ENCODE results near the gene CNPY1.

Gene CNPY1

DNA sequence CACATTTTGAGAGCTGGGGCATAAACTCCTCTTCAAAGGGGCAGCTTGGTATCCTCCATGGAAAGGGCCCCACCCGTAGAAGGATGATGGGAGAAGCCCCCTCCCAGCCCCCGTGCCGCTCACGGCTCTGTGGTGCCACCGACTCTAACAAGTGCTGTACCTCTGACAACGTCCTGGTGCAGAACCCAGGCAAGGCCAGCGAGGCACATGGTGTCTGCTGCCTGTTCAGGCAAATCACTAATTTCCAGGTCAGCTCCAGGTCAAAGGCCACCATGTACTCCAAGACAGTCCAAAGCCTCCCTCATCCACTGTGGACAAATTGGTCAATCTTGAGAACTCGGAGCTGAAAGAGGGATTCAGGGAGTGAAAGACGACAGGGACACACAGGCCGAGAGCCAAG, 11.4 kb upstream of the CNPY1 start:
- DNase-seq: no peak

DNA sequence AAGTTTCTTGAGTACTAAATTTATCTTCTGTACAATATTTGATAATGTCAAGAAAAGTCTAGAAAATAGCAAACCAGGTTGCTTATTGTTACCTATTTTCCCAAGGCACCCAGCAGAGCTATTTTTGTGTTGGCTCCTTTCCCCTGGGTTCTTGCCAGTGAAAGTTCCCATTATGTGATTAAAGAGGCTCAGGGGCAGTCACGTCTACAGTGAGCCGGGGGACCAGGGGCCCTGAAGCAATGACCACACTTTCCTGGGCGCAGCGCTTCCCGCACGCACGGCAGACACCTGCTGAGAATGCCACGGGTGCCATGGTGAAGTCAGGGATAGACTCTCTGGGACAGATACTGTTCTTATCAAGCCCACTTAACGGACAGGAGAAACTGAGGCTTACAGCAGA, 10.4 kb upstream of the CNPY1 start:
- DNase-seq: no peak

DNA sequence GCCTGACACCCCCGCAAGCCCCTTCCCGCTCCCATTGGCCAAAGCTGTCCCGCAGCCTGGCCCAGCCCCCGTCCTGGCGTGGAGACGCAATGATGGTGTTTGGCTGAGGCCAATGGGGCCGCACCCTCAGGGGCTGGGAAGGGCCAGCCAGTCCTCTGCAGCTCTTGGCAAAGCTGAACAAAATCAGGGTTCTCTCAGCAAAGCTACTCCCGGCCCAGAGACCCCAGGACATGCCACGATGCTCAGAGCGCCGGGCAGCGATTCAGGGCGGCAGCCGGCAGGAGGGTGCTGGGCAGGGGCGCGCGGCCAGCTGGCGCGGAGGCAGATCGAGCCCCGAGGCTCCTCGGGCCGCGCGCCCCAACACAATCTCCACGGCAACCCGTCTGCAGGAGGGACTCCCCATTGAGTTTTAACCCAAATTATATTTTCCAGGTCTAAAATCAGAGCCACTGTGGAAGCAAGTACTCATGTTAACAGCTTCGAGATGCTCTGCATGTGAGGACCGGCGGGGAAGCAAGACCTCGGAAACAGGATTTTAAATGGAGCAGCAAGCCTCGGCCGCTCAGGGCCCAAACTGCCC, 8.8 kb upstream of the CNPY1 start:
- no peak for DNase-seq

DNA sequence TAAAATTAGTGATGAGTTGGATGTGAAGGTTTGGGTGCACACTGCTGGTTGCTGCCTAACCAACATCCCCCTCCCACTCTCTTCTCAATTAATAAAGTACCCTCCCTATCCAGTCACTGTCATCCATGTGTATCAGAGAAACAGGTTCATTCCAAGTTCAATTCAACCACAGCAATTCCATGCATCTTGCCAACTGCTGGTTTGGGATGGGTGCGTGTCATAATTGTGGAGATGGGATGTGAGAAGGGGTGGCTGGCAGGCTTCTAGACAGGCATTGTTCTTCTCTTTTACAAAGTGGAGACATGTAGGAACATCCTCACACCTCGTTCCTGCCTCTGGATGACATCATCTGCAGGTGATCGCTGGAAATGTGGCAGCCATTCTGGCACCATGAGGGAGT, 7.5 kb upstream of the CNPY1 start:
- no peak for DNase-seq

DNA sequence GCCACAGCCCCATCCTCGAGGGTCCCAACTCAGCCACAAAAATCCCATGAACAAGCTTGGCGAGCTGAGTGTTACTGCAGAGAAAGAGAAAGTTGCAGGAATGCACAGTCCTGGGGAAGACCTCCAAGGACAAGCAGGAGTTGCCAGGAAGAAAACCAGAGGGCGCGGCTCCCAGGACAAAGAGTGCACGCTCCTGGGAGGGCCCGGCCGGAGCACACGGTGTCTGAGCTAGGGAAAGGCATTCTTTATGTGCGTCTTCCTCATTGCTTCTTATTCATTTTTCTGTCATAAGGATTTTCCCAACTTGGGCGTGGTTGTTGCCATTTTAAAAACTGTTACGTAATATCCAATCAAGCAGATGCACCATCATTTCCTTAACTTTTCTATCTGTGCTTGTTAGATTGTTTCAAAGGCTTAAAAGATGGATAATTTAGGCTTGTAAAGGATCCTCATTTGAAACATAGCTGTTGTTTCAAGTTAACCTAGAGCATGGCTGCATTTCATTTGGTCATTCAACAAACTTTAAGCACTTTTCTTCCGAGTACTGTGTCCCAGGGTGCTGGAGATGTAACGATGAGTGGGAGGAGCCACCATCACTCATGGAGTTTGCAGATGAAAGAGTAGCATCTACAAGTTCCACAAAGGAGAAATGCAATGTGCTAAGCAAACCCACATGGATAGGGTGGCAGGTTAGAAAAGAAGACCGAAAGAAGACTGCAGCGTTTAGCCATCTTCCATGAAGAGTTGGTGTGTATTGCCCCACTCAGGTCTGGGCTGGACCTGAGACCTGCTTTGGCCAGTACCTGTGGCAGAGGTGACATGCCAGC, 5.6 kb upstream of the CNPY1 start:
- no peak for DNase-seq

DNA sequence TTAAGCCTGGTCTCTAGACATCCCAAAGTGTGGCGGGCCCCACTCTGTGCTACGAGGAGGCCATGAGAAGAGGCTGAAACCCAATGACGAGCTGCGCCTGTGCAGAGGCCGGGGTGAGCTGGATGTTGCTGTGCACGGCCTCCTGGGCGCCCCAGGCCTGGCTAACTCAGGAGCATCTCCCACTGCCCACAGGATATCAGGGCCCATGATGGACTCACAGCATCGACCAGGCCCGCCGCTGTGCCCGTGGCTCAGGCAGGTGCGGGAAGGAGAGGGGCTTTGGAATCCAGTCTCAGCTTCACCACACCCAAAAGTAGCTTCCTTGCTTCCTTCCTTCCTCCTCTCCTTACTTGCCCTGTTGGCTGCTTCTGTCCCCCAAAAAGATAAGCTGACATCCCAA, 4.6 kb upstream of the CNPY1 start:
- DNase-seq: no peak

DNA sequence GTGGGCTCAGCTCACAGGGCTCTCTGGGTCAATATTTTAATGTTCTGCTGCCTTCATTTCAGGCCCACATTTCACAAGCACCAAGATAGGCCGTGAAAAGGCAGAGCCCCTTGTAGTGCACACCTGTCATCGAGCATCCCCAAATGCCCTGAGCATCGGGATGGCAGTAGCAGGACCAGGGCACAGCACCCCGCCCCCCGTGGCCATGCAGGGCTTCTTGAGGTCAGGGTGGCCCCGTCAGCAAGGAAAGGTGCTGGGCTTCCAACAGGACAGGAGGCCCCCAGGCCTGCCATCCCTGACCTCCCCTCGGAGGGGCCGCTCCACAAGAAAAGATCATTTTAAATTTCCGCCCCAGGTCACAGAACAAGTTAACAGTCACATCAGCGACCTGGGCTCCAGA, 2.9 kb upstream of the CNPY1 start:
- no peak for DNase-seq

DNA sequence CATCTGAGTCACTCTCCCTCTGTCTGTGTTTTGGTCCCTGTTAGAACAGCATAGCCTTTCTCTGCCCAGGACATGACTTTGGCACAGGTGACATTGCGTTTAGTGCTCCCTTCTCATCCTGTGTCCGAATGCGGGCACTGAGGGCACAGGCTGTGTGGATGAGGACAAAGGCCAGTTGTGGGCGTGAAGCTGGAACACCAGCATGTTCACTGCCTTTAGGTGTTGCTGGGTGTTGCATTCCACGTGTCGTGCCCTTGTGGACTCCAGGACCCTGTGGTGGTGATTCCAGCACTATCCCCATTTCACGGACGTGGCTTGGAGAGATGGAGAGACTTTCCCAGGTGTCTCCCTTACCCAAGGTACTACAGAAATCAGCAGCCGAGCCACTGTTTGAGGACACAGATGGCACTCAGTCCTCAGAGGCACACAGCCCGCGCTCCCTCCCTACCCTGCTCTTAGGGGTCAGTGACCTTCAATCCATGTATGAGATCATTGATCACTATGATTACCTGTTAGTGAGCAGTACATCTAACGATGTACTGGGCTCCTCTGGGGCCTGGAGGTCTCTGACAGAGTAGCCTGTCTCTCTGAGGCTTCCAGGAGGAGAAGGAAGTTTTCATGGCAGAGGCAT, 917 bp upstream of the CNPY1 start:
- DNase-seq: no peak

DNA sequence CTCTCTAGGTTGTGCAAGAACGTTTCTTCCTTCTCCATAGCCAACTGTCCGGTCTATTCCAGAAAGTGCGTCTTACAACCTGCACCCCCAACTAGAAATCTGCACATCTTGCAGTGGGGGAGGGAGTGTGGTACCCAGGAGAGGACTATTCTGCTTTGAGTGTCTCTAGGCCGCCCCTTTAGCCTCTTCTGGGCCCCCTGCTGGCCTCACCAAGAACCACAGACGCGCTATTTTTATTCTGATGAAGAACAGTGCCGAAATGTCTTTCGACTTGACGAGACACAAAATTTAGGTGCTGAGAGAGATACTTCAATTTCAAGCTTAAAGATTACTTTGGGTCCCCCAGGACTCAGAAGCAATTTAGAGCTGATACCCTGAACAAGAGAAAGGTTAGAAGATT, 1.0 kb downstream of the CNPY1 start:
- no peak for DNase-seq

DNA sequence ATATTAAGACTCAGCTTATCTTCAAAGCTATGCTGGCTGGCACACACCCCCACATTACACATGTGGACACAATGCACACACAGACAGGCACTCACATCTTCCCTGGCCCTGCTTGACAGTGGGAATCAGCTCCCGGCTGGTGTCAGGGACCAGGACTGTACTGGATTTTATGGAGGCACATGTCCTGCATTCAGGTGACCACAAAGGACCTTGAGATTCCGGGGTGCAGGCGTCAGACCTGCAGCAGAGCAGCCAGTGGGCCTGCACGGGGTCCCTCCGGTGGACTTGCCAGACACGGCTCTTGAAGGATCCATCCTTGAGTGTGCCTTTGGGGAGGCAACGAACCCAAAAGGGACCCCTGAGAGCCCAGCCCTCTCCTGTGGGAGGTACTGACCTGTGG, 1.9 kb downstream of the CNPY1 start:
- no peak for DNase-seq

DNA sequence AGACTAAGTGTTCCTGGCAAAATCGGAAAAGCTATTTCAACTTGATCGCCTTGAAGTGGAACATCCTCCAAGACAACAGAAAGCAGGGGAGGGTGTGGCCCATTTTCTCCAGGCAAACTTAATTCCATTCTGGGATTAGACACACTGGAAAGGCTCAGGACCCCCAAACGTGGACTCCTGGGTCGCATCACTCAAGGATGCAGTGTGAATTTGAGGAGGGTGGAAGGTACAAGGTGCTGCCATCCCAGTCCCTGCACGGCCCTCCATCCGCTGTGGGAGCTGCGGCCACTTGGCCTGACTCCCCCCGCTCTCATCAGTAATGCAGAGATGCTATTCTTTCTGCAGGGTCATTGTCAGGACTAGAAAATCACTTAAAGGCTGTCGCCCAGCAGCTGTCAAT, 2.4 kb downstream of the CNPY1 start:
- DNase-seq: no peak

DNA sequence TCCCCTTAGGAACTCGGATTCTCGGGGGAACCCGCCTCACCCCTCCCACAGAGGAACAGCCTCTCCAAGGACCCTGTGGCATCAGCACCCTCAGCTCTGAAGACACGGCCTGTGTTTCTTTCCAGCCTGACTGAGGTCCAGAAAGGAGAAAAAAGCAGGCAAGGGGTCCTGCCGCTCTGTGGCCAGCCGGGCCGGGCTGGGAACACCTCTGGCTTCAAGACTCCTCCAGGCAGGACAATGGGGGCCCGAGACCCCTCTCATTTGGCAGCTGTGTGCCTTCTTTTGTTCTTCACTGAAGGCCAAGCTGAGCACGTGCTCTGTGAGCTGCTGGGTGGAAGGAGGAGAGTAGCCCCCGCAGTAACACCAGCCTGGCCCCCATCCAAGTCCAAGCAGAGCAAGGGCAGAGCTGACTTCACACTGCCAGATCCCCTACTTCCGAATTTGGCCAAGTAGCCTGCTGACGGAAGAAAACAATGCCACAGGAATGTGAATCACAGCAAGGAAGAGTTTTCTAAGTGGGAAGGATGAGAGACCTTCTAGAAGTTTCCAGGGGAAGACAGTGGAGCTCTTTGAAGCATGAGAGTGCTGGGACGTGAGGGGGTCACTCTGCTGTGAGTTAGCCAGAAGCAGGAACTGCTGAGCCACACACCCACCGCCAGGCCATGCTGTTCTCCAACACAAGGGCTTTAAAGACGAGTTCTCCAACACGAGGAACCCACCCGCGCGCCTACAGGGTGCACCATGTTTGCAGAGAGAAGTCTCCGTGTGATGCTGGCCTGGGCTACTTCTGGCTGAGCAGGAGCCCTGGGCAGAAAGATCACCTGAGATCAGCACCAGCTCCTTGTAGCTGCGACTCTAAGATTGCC, 3.1 kb downstream of the CNPY1 start:
- no peak for DNase-seq

DNA sequence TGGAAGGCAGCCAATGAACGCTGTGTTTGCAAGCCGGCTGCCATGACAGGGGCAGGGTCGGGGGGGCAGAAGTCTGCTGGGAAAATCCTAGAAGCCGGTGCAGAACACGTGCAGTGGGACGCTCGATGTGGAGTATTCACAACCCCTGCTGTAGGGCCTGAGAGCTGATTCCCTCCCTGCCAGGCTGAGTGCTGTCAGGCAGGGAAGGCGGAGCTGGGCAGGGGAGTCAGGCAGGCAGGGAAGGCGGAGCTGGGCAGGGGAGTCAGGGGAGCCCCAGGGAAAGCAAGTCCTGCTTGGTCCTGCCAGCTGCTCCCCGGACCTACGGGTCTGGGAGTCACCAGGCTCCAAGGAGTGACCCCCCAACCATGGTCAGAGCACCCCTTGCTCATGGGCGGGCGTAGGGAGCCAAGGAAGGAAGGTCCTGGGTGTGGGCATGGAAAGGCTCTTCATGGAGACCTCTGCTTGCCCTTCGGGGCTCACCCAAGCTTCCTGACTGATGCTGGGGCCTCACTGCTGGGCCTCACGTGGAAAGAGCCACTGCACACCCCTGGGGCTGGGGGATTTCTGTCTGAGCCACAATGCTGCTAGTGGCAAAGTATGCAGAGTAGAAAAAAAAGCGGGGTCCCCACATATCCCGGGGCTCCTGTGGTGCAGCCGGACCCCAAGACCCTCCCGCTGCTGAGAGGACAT, 4.2 kb downstream of the CNPY1 start:
- DNase-seq: no peak

DNA sequence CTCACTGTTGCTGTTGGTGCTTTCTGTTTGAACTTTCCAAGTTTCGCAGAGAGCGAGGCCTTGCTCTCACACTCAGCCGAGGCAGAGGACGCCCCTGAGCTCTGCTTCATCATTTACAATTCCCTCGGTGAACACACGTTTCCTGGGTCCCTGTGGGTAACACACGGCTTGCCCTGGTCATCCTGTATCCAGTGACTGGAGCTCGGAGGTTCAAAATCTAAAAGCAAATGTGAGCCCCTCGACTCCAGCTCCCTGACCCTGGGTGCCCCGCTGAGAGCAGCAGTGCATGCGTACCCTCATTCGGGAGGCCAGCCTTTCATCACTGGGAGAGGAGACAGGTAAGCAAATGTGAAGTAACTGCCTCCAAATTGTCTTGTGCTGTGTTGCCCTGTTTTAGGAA, 5.8 kb downstream of the CNPY1 start:
- DNase-seq: no peak

DNA sequence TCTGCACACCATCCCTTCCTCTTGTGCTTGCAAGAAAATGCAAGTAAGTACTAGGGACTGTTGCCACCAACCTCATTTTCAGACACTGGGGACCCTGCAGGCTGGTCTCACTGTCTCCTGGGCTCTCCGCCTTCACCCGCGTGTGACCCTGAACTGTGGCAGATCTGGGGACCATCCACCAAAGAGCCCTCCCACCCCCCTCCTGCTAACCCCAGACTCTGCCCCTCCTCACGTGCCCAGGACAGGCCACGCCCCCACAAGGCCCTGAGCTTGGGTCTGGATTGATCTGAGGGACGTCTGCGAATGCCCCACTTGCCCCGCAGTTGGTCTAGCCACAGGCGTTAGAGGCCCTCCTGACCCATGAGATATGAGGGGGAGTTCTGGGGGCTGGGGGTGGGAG, 8.1 kb downstream of the CNPY1 start:
- DNase-seq: no peak

DNA sequence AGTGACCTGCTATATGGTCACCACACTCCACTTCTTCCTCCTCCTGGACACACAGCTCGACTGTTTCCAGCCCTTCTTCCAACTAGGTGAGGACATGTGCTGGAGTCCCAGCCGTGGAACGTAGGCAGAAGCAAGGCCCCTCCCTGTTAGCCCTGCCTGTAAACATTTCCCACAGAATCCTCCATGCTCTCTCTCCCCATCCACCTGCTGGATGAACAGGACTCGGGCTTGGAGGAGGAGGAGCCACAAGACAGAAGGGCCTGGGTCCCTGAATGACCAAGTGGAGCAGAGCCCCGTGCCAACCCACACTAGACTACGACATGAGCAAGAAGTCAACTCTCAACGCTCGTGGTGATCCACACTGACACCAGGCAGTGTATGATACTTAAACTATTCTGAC, 9.9 kb downstream of the CNPY1 start:
- DNase-seq: no peak

DNA sequence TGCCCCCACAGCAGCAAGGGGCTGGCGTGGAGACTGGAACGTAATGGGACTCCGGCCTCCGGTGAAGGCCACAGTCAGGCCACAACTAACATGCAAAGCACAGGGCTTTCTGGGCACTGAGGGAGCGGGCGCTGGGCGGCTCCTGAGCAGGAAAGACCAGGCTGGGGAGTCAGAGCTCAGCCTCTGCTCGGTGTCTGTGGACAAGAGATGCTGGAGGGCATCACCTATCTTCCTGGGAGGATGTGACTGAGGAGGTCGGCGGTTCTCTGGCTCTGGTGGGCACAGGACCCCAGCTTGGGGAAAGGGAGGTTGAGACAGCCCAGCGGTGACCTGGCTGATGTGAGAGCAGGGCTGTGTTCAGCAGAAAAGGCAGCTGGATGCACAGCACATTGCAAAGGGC, 11.7 kb downstream of the CNPY1 start:
- no peak for DNase-seq

DNA sequence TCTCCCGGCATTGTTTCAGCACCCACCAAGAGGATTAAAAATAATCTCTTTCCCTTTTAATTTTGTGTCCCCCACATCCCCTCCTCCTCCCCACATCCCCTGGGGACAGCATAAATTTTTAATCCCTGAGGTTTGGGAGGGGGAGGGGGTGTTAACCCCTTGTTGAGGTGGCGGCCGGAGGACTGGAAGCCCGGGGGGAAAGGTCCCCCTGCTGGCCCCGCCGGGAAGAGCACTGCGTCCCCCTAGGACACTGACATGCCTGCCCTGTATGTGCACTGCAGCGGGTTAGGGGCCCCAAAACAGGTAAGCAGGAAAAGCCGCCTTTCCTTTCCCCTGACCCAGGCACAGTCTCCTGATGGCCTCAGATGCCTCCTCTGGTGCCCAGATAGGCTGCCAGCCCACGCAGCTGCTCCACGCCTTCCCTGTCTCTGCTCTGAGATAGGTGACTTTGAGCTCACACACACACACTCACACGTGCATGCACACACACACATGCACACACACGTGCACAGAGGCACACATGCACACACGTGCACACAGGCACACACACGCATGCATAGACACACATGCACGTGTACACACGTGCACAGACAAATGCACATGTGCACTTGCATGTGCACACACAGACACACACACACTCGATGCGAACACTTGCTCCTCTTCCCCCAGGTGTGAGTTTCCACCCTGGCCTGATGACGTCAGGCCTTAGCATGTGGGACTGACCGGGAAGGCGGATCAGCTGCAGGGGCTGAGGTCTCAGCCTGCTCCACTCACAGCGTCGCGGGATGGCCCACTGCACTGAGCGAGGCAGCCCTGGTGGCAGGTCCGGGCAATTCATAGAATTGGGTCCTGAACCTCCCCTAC, 12.3 kb downstream of the CNPY1 start:
- DNase-seq: peak; percentile 32

DNA sequence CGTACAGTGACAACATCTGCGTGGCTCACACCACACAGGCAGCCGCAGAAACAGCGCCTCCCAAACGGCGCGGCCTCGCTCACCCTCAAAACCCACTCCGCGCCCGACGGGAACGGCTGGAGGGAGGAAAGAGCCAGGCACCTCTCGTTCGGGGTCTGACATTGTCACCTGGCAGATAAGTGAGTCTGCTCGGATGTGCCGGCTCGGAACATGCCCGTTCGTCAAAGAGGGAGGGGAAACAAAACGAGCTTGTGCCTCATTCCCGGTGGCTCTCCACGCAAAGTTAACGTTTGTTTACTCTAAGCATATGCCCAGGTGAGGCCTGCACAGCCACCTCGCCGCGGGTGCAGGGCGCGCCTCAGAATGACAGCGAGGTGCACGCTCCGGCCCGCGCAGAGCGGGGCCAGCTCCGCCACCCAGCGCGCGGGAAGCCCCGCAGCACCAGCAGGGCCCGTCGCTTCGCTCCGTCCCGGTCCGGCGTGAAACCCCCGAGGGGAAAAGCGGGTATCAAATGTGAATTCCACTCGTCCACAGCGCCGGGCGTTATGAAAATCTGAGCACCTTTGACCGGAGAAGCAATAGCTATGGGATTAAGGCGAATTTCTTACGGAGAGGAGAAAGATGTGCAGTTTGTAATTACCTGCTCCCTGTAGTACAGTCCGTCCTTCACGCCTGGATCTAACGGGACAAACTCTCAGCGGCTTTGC, 13.1 kb downstream of the CNPY1 start:
- DNase-seq: peak; percentile 49

DNA sequence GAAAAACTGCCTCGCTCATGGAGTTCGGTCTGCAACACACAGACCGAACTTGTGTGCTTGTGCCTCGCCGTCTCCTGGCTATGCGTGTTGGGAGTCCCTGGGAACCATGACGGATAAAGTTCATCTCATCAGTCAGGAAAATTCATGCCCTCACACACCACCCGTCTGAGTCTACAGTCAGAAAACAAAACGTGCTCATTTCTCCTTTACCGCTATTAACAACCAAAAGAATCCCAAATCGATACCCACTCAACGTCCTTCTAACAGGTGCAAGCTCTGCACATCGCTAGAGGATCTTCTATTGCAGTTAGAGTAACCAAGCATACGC, 13.6 kb downstream of the CNPY1 start:
- DNase-seq: no peak

DNA sequence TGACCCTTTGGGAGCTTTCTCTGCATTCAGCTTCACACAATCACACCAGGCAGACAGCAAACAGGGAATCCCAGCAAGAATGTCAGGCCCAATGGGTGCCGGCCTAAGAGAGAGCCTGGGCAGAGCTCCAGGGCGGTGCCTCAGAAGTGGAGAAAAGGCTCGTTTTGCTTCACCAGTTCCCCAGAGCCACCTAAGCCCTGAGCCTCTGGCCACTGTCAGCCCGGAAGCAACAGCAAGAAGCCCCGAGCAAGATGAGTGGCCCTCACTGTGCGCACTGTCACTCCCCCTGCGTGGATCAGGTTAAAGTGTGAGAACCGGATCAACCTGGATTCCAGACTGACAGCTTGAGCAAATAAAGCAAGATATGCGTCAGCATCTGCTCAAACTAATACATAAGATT, 14.7 kb downstream of the CNPY1 start:
- DNase-seq: no peak

Measured in NCI-H69 (cell line).